GM12878 (cell line): Measurements from ENCODE around the gene ENOX1. TPM values are rescaled to one million over a fixed set of nuclear protein-coding genes. Genes with fewer than 3 reads are reported as not detected.
"Not testable (repeated sequence)": the region's sequence is repeated elsewhere in the genome, so short reads cannot be mapped to it uniquely, and the experiment has no call there.

Source experiments
- ATAC-seq: fragments of 200-7000 bp; cut with Tn5 transposase; 3 replicates; pipeline ENCODE4 v1.9.1; 2020; ENCODE audit warnings: mild to moderate bottlenecking, moderate library complexity
- BruUV-seq: library from RNA; stranded (reverse); fragments of 400-500 nt; replicated peaks from 2 replicates; lab custom pipeline; 2021; lab: Mats Ljungman, UMichigan
- CTCF ChIA-PET: fragments of 300-600 bp; sonication (Branson Sonifier 250); formaldehyde crosslinking; extraction: SDS; loops from one replicate; lab custom pipeline; 2021; ENCODE audit warnings: inconsistent platforms; lab: Yijun Ruan, JAX
- POLR2A ChIA-PET: fragments of 350-600 bp; formaldehyde crosslinking; extraction: SDS; loops from one replicate; lab custom pipeline; 2021; ENCODE audit warnings: inconsistent platforms; lab: Charles Lee
- RAD21 ChIA-PET: fragments of 300-600 bp; sonication (Branson Sonifier 250); formaldehyde crosslinking; loops from one replicate; lab custom pipeline; 2023; ENCODE audit warnings: antibody characterized with exemption; ENCODE audit not compliant: unreplicated experiment; lab: Charles Lee
- SMC1A ChIA-PET: fragments of 300-600 bp; sonication (Branson Sonifier 250); formaldehyde crosslinking; loops from one replicate; lab custom pipeline; 2023; ENCODE audit not compliant: unreplicated experiment, uncharacterized antibody; lab: Charles Lee
- DNase-seq: peaks from one replicate; pipeline ENCODE4 v3.0.0-alpha.2; 2011; ENCODE audit warnings: low read depth, low spot score
- FAIRE-seq: peaks from 3 replicates; lab custom pipeline; 2011; peaks lifted over from hg19 to GRCh38; lab: Jason Lieb, UNC
- H2AFZ ChIP-seq: 2 replicates; pipeline ENCODE4 v1.6.0; 2011; ENCODE audit warnings: low read depth, low read length, control low read depth; ENCODE audit not compliant: control insufficient read depth
- H3K27ac ChIP-seq: 2 replicates; pipeline ENCODE4 v1.5.1; 2011; ENCODE audit warnings: control low read depth; ENCODE audit not compliant: control insufficient read depth, insufficient read depth
- H3K27me3 ChIP-seq, 2 experiments: replicated peaks in 1 of 2; 2 replicates each; pipeline versions ENCODE4 v1.6.0 to v1.6.1; 2011; ENCODE audit warnings: low read length in 1 of 2; ENCODE audit not compliant: control insufficient read depth in 2 of 2, insufficient read depth in 2 of 2
- H3K36me3 ChIP-seq, 2 experiments: 2 replicates each; pipeline ENCODE4 v1.5.1; 2011; ENCODE audit warnings: low read length in 1 of 2; ENCODE audit not compliant: control insufficient read depth in 2 of 2, insufficient read depth in 2 of 2
- H3K4me1 ChIP-seq: 2 replicates; pipeline ENCODE4 v1.6.1; 2011; ENCODE audit warnings: mild to moderate bottlenecking, low read length, moderate library complexity, mixed read lengths; ENCODE audit not compliant: control insufficient read depth, insufficient read depth
- H3K4me2 ChIP-seq: 2 replicates; pipeline ENCODE4 v1.6.0; 2011; ENCODE audit warnings: control low read depth; ENCODE audit not compliant: control insufficient read depth, insufficient read depth
- H3K4me3 ChIP-seq: fragments of 200-600 bp; sonication (generic); 2 replicates; pipeline ENCODE4 v1.5.1; 2016
- H3K79me2 ChIP-seq: 2 replicates; pipeline ENCODE4 v1.6.0; 2011; ENCODE audit warnings: low read length; ENCODE audit not compliant: control insufficient read depth, insufficient read depth
- H3K9ac ChIP-seq: 2 replicates; pipeline ENCODE4 v1.8.0; 2011; ENCODE audit warnings: low read length, control low read depth, mixed read lengths; ENCODE audit not compliant: control insufficient read depth, insufficient read depth
- H3K9me3 ChIP-seq: replicated peaks from 3 replicates; pipeline ENCODE4 v1.5.1; 2011; ENCODE audit warnings: mild to moderate bottlenecking, low read length; ENCODE audit not compliant: control insufficient read depth, insufficient read depth
- H4K20me1 ChIP-seq: 2 replicates; pipeline ENCODE4 v1.6.0; 2011; ENCODE audit not compliant: control insufficient read depth, insufficient read depth
- CREB1 ChIP-seq: IDR thresholded peaks from 2 replicates; pipeline ENCODE4 v1.6.1; 2012; ENCODE audit warnings: low read depth, mild to moderate bottlenecking, inconsistent platforms
- CTCF ChIP-seq, 3 experiments: IDR thresholded peaks in 2 of 3; conservative IDR thresholded peaks in 1 of 3; 2 replicates each; pipeline ENCODE4 v1.5.1; 2011; ENCODE audit warnings: low read depth in 3 of 3, low read length in 3 of 3, mild to moderate bottlenecking in 3 of 3, control low read depth in 2 of 3, moderate library complexity in 2 of 3, inconsistent platforms in 1 of 3, mixed read lengths in 1 of 3; ENCODE audit not compliant: control insufficient read depth in 2 of 3, insufficient read depth in 1 of 3; ENCODE audit errors: extremely low read depth in 1 of 3
- RB1 ChIP-seq: fragments of 450-650 bp; formaldehyde crosslinking; IDR thresholded peaks from 2 replicates; pipeline ENCODE4 v1.6.1; 2017; ENCODE audit warnings: mild to moderate bottlenecking, borderline replicate concordance
- ZBED1 ChIP-seq: IDR thresholded peaks from 2 replicates; pipeline ENCODE4 v1.6.1; 2016; ENCODE audit warnings: borderline replicate concordance
- WGBS: methylation state at CpG from one replicate; pipeline ENCODE4 v1.1.6; 2016; ENCODE audit warnings: low lambda C conversion rate; ENCODE audit not compliant: insufficient replicate concordance, insufficient coverage; ENCODE audit errors: missing lambda C conversion rate; 5-methylcytosine and 5-hydroxymethylcytosine counted together
- in situ Hi-C: fragments of 300-500 bp; cut with MboI; formaldehyde crosslinking; loops from 9 replicates; pipeline ENCODE4 v1.14.3; 2018; ENCODE audit warnings: mixed read lengths
- intact Hi-C: fragments of 100-400 bp; cut with micrococcal nuclease; formaldehyde crosslinking; loops from one replicate; pipeline ENCODE4 v1.14.2; 2022; ENCODE audit not compliant: unreplicated experiment
- polyA plus RNA-seq, 11 experiments: library from polyadenylated mRNA; depleted of rRNA in 4 of 11; unstranded in 6 of 11; stranded (reverse) in 5 of 11; fragments of >200 nt; fragmentation: Nextera tagmentation in 4 of 11; fragmentation: Illumina TruSeq in 1 of 11; extraction: Ambion mirVana in 4 of 11; extraction: Trizol in 1 of 11; gene quantifications; 1 replicate in 1 of 11; 2 replicates in 10 of 11; pipeline versions ENCODE4 v1.2.1 to v1.2.3, GENCODE V29; 2011 to 2016; ENCODE audit warnings: inconsistent platforms in 2 of 11, missing spikeins in 2 of 11, low read depth in 1 of 11
- total RNA-seq, 4 experiments: library from RNA; depleted of rRNA in 3 of 4; stranded (reverse); fragments of >200 nt in 3 of 4; fragmentation: Illumina TruSeq in 1 of 4; extraction: Trizol in 1 of 4; gene quantifications; 2 replicates each; pipeline versions ENCODE4 v1.2.1 to v1.2.3, GENCODE V29; 2013 to 2021

The ENOX1 gene
- total and polyA plus RNA-seq, 10 of the 15 experiments (the other 5 are each of a cell fraction or from before 2014, with no cell fraction given) = 0.11 to 0.26 (median 0.15) TPM

- TF ChIP-seq ZBED1 = no peak
- no peak for TF ChIP-seq RB1
- no peak for TF ChIP-seq CTCF (IDR thresholded peaks at IDR 0.05 in 2 of 3, conservative IDR thresholded peaks at IDR 0.05 in 1 of 3; ENCODE audit: control insufficient read depth in 2 of 3, extremely low read depth in 1 of 3, insufficient read depth in 1 of 3, low read depth in 3 of 3, low read length in 3 of 3)
Observed at GRCh38 chr13:43353631-43354030, 433.1 kb downstream of the ENOX1 start (continued).

GRCh38 chr13:43351612-43352011 lies 435.2 kb downstream of the ENOX1 start:
- intact Hi-C loops, H3K4me2 ChIP-seq, in situ Hi-C loops, DNase-seq, H3K9me3 ChIP-seq, H3K79me2 ChIP-seq, H3K27me3 ChIP-seq, CTCF ChIA-PET, ATAC-seq, H3K4me1 ChIP-seq, H2AFZ ChIP-seq, SMC1A ChIA-PET, H3K4me3 ChIP-seq, H3K36me3 ChIP-seq, H4K20me1 ChIP-seq, H3K9ac ChIP-seq, POLR2A ChIA-PET, BruUV-seq, H3K27ac ChIP-seq, RAD21 ChIA-PET, FAIRE-seq: not testable (repeated sequence)
- 62% methylated on average over 3 of the region's 3 CpGs for WGBS

GRCh38 chr13:43348397-43348796 lies 438.4 kb downstream of the ENOX1 start:
- Histone ChIP-seq H3K27me3 (no peaks in the 10 kb centered on the region), H3K4me2 (0 out of 2 replicates have a peak overlapping the region, but pooled peaks have one; percentile 13), H4K20me1 (no peaks in the 10 kb centered on the region), H3K4me3 (no peak overlapping the region), H3K27ac (no peak overlapping the region), H3K4me1 (no peaks in the 10 kb centered on the region), H3K9me3 (no peaks in the 10 kb centered on the region), H3K9ac (no peak overlapping the region), H2AFZ (no peak overlapping the region), H3K79me2 (no peaks in the 10 kb centered on the region), H3K36me3 (no peaks in the 10 kb centered on the region)
- peak; percentile 45 for ATAC-seq
- ChIA-PET RAD21 (no interaction called here), SMC1A (no interaction called here), CTCF (no interaction called here), POLR2A (no interaction called here)
- DNase-seq = no peak
- no peak for FAIRE-seq
- WGBS = 24% methylated on average over 4 of the region's 4 CpGs
- intact Hi-C loops = no loop called here
- no TSS peak for BruUV-seq
- TF ChIP-seq CREB1 = no peak
- in situ Hi-C loops = no loop called here
